ENCODE measurements around the gene DCDC2B. TPM values are rescaled to one million over a fixed set of nuclear protein-coding genes. Genes with fewer than 3 reads are reported as not detected.

The DCDC2B gene
- total and polyA plus RNA-seq, 2 donors from 2014 or later = not detected

DNA sequence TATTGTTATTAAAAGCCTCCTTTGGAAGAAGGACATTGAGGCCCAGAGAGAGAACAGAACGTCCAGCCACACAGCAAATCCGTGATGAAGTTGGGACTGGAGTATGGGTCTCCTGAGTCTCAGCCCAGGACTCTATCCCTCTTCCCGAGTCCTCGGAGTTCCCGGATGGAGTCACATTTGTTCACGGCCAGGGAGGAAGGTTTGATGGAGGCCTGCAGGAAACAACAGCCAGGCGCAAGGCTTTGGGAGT is 29.8 kb upstream of the DCDC2B start:
- no peaks in the 10 kb centered on the region for H3K27me3 ChIP-seq (ENCODE audit: control insufficient read depth, insufficient read depth, low read length)
- intact Hi-C loops (cut with DNase I) = no loop called here
- H3K4me1 ChIP-seq (ENCODE audit: control insufficient read depth in 2 of 3, insufficient read depth in 2 of 3, low read depth in 1 of 3, low read length in 3 of 3) = peaks cover 5 to 20% (median 19%) of the 10 kb centered on the region in 3 donors
- TF ChIP-seq, protein P1, sequence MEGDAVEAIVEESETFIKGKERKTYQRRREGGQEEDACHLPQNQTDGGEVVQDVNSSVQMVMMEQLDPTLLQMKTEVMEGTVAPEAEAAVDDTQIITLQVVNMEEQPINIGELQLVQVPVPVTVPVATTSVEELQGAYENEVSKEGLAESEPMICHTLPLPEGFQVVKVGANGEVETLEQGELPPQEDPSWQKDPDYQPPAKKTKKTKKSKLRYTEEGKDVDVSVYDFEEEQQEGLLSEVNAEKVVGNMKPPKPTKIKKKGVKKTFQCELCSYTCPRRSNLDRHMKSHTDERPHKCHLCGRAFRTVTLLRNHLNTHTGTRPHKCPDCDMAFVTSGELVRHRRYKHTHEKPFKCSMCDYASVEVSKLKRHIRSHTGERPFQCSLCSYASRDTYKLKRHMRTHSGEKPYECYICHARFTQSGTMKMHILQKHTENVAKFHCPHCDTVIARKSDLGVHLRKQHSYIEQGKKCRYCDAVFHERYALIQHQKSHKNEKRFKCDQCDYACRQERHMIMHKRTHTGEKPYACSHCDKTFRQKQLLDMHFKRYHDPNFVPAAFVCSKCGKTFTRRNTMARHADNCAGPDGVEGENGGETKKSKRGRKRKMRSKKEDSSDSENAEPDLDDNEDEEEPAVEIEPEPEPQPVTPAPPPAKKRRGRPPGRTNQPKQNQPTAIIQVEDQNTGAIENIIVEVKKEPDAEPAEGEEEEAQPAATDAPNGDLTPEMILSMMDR (IDR thresholded peaks at IDR 0.05; ENCODE audit: borderline replicate concordance, extremely low read depth, insufficient read depth) = no peak
- no peaks in the 10 kb centered on the region for H3K9me3 ChIP-seq (ENCODE audit: control insufficient read depth in 2 of 3, insufficient read depth in 1 of 3, low read length in 3 of 3)
- H3K36me3 ChIP-seq (ENCODE audit: control insufficient read depth in 2 of 3, insufficient read depth in 3 of 3, low read length in 3 of 3) = peaks cover 0 to 15% (median 3%) of the 10 kb centered on the region in 3 donors
- H3K27ac ChIP-seq (ENCODE audit: low read depth in 2 of 2, low read length in 2 of 2) = peak overlapping the region; percentile 97 to 98
- peak overlapping the region; percentile 62 to 81 (median 73) for H3K4me3 ChIP-seq (ENCODE audit: low read length in 3 of 3)
- DNase-seq = no peak
- H3K9ac ChIP-seq (ENCODE audit: low read length in 3 of 3) = peak overlapping the region; percentile 44 to 73 (median 71)
- FAIRE-seq = no peak

DNA sequence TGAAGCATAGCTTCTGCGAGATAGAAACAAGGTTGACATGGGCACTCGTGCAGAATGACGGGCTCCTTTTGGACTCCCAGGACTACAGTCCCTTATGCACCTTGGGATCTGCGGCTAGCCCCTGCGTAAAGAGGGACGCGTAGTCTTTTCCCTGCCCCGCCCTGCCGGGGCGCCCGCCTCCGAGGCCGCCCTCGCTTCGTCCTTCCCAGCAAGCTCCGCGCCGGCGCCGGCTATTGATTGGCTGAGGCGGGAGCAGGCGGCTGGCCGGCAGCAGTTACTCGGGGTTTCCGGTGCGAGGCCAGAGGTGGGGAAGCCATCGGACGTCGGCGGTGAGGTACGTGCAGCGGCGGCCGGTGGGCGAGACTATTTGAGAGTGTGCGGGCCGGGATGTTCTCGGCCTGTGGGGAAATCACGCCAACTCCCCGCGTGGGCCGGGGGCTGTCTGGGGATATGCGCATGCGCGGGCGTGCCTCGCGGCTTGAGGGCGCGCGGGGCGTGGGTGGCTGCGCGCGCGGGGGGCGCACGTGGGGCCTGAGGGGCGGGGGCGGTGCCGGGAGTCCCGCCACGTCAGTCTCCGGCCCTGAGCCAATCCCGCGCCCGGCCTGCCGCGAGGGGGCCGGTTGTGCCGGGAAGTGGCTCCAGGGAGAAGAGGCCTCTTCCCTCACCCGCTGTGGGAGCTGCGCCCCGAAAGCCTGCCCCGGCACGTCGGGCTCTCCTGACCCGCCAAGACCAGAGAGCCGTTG is 29.3 kb upstream of the DCDC2B start, which contains the start of gene TXLNA:
Gene TXLNA, plus strand, starts transcription at position 233 of the 743 bp plus-strand sequence. CDS start 671 bp downstream, outside the sequence.
- Histone ChIP-seq H3K9me3 (ENCODE audit: control insufficient read depth in 2 of 3, insufficient read depth in 1 of 3, low read length in 3 of 3) (no peaks in the 10 kb centered on the region), H3K9ac (ENCODE audit: low read length in 3 of 3) (peak within 1 kb of the TSS; percentile 71 to 94 (median 82))
- intact Hi-C loops (cut with DNase I) = no loop called here

DNA sequence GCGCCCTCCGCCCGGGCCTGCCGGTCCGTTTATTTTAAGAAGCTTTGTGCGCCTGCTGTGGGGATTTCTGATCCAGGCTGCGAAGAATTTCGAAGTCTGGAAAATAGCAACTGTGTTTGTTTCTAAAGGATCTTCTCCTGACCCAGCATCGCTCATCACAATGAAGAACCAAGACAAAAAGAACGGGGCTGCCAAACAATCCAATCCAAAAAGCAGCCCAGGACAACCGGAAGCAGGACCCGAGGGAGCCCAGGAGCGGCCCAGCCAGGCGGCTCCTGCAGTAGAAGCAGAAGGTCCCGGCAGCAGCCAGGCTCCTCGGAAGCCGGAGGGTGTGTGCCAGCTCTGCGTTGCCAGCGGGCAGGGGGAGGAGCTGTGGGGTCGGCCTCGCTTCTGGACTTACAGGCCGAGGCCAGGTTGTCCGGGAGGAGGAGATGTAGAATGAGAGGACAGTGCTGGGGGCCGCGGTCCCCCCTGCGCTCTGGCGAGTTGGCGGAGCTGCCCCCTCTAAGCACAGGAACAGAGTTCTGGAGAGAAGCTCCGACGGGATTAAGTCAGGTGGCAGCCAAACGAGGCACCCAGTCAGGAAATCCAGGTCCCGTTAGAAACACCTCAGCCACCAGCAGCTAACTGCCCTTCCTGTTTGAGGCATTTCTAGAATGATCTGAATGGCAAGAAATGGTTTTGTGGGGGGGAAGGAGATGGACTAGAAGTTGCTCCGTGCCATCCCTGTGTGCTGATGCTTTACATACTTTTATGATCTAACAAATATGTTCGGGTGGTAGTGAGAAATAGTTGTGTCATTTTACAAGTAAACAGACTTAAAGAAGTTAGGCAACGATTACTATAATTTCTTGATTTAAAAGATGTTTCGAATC is 28.5 kb upstream of the DCDC2B start:
- peak overlapping the region; percentile 97 to 98 for H3K27ac ChIP-seq (ENCODE audit: low read depth in 2 of 2, low read length in 2 of 2)
- intact Hi-C loops (cut with DNase I) = no loop called here
- TF ChIP-seq, protein P1 (IDR thresholded peaks at IDR 0.05; ENCODE audit: borderline replicate concordance, extremely low read depth, insufficient read depth) = no peak
- H3K27me3 ChIP-seq (ENCODE audit: control insufficient read depth, insufficient read depth, low read length) = no peaks in the 10 kb centered on the region
- peaks cover 5 to 22% (median 19%) of the 10 kb centered on the region in 3 donors for H3K4me1 ChIP-seq (ENCODE audit: control insufficient read depth in 2 of 3, insufficient read depth in 2 of 3, low read depth in 1 of 3, low read length in 3 of 3)
- H3K9me3 ChIP-seq (ENCODE audit: control insufficient read depth in 2 of 3, insufficient read depth in 1 of 3, low read length in 3 of 3) = no peaks in the 10 kb centered on the region
- DNase-seq = peak; percentile 54 to 88 (median 64)
- H3K4me3 ChIP-seq (ENCODE audit: low read length in 3 of 3) = peak overlapping the region; percentile 49 to 76 (median 62)
- H3K36me3 ChIP-seq (ENCODE audit: control insufficient read depth in 2 of 3, insufficient read depth in 3 of 3, low read length in 3 of 3) = peaks cover 0 to 19% (median 9%) of the 10 kb centered on the region in 3 donors
- H3K9ac ChIP-seq (ENCODE audit: low read length in 3 of 3) = peak overlapping the region; percentile 35 to 94 (median 82)
- FAIRE-seq = no peak

More for the DNA sequence above, 29.3 kb upstream of the DCDC2B start, which contains the start of gene TXLNA:
- DNase-seq (peak; percentile 94 to 99 (median 96)), FAIRE-seq (no peak)
- Histone ChIP-seq H3K27ac (ENCODE audit: low read depth in 2 of 2, low read length in 2 of 2) (peak within 1 kb of the TSS; percentile 97 to 98), H3K4me1 (ENCODE audit: control insufficient read depth in 2 of 3, insufficient read depth in 2 of 3, low read depth in 1 of 3, low read length in 3 of 3) (peaks cover 5 to 22% (median 19%) of the 10 kb centered on the region in 3 donors), H3K4me3 (ENCODE audit: low read length in 3 of 3) (peak within 1 kb of the TSS; percentile 62 to 81 (median 73)), H3K36me3 (ENCODE audit: control insufficient read depth in 2 of 3, insufficient read depth in 3 of 3, low read length in 3 of 3) (peaks cover 0 to 15% (median 8%) of the 10 kb centered on the region in 3 donors), H3K27me3 (ENCODE audit: control insufficient read depth, insufficient read depth, low read length) (no peaks in the 10 kb centered on the region)
- TF ChIP-seq, protein P1 (IDR thresholded peaks at IDR 0.05; ENCODE audit: borderline replicate concordance, extremely low read depth, insufficient read depth) = no peak

Measured in kidney (tissue), 14 donors.